SJSA1 (cell line): ENCODE measurements around the gene ZBTB25. TPM values are rescaled to one million over a fixed set of nuclear protein-coding genes. Genes with fewer than 3 reads are reported as not detected.
"Not testable (repeated sequence)": the region's sequence is repeated elsewhere in the genome, so short reads cannot be mapped to it uniquely, and the experiment has no call there.

Source experiments
- DNase-seq, 2 experiments: peaks; one replicate each; pipeline ENCODE4 v3.0.0-alpha.2; 2015 to 2020; ENCODE audit warnings: low spot score in 2 of 2, low read depth in 1 of 2
- H3K27ac ChIP-seq: fragments of 250-450 bp; sonication (Bioruptor Pico); 2 replicates; pipeline ENCODE4 v1.5.1; 2020; ENCODE audit warnings: mild to moderate bottlenecking, moderate library complexity
- H3K27me3 ChIP-seq: fragments of 250-450 bp; sonication (Bioruptor Pico); replicated peaks from 2 replicates; pipeline ENCODE4 v1.5.1; 2020; ENCODE audit warnings: mild to moderate bottlenecking, moderate library complexity
- H3K36me3 ChIP-seq: fragments of 250-450 bp; sonication (Bioruptor Pico); 2 replicates; pipeline ENCODE4 v1.5.1; 2020; ENCODE audit warnings: mild to moderate bottlenecking
- H3K4me1 ChIP-seq: fragments of 250-450 bp; sonication (Bioruptor Pico); replicated peaks from 2 replicates; pipeline ENCODE4 v1.6.1; 2021; ENCODE audit warnings: mild to moderate bottlenecking
- H3K4me3 ChIP-seq: fragments of 250-450 bp; sonication (Bioruptor Pico); 2 replicates; pipeline ENCODE4 v1.5.1; 2020; ENCODE audit warnings: mild to moderate bottlenecking
- H3K9me3 ChIP-seq: fragments of 250-450 bp; sonication (Bioruptor Pico); replicated peaks from 2 replicates; pipeline ENCODE4 v1.5.1; 2020; ENCODE audit warnings: mild to moderate bottlenecking
- total RNA-seq: library from RNA; depleted of rRNA; stranded (reverse); fragments of >200 nt; shearing (Covaris generic); gene quantifications from 2 replicates; pipeline ENCODE4 v1.2.3, GENCODE V29; 2014

ZBTB25 gene
- total RNA-seq, 1 experiment from 2014 or later = 2.2 TPM

DNA sequence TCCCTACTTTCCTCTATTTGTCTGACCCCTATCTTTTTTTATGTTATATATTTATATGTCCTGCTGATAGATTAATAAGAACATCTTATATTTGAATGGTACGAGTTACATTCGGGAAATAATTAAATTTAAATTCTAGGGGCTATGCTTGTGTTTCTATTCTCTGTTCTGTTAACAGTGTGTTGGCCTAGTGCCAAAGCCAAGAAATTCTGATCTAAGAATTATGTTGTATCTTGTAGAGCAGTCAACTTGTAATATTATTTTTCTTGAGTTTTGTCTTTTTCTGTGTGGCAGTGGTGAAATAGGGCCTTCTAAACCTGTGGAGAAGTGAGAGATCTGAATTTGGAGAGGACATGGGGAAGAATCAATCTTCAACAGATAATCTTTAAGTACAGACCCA lies 27.9 kb upstream of the ZBTB25 start:
- no peak overlapping the region for H3K27ac ChIP-seq
- no peaks in the 10 kb centered on the region for H3K9me3 ChIP-seq
- DNase-seq = no peak
- H3K4me3 ChIP-seq = no peak overlapping the region
- no peaks in the 10 kb centered on the region for H3K27me3 ChIP-seq
- H3K36me3 ChIP-seq = peaks cover 15% of the 10 kb centered on the region; the same call in 1 of the 2 replicates
- peaks cover 4% of the 10 kb centered on the region for H3K4me1 ChIP-seq

DNA sequence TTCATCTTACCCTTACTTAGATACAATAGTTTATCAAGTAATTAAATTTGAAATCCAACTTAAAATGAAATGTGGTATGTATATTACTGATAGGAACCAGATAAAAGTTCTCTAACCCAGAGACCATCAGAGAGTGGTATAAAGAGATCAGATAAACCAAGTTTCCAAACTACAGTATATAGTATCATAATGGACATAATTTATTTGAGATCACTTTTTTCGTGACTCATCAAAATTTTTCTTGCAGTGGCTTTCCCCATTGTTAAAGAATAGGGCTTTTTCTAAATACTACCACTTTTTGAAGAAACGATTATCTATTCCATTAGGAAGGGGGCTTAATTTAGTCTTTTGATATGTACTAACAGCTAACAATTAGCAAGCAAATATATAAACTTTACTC lies 21.7 kb upstream of the ZBTB25 start:
- Histone ChIP-seq H3K4me1 (no peaks in the 10 kb centered on the region), H3K27ac (no peak overlapping the region), H3K4me3 (no peak overlapping the region), H3K36me3 (peaks cover 63% of the 10 kb centered on the region), H3K27me3 (no peaks in the 10 kb centered on the region), H3K9me3 (no peaks in the 10 kb centered on the region)
- DNase-seq = no peak

DNA sequence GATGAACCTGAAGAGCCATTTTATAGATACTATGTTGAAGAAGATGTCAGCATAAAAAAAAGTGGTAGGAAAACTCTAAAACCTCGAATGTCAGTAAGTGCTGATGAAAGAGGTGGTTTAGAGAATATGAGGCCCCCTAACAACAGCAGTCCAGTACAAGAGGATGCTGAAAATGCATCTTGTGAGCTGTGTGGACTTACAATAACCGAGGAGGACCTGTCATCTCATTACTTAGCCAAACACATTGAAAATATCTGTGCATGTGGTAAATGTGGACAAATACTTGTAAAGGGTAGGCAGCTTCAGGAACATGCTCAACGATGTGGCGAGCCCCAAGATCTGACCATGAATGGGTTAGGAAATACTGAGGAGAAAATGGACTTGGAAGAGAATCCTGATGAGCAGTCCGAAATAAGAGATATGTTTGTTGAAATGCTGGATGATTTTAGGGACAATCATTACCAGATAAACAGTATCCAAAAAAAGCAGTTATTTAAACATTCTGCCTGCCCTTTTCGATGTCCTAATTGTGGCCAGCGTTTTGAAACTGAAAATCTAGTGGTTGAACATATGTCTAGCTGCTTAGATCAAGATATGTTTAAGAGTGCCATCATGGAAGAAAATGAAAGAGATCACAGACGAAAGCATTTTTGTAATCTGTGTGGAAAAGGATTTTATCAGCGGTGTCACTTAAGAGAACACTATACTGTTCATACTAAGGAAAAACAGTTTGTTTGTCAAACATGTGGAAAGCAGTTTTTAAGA lies 19.1 kb upstream of the ZBTB25 start:
- Histone ChIP-seq H3K27me3 (no peaks in the 10 kb centered on the region), H3K27ac (no peak overlapping the region), H3K4me1 (no peaks in the 10 kb centered on the region), H3K9me3 (no peaks in the 10 kb centered on the region), H3K4me3 (no peak overlapping the region), H3K36me3 (peaks cover 54% of the 10 kb centered on the region)
- no peak for DNase-seq

DNA sequence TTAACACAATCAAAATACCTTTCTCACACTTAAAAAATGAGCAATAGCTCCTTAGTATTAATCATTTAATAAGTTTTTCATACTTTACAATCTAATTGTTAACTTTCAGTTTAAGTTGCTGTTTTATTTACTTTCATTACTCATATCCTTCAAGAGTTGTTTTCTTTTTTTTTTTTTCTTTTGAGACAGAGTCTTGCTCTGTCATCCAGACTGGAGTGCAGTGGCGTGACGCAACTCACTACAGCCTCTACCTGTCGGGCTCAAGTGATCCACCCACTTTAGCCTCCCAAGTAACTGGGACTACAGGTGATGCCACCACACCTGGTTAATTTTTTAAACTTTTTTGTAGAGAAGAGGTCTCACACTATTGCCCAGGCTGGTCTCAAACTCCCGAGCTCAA lies 17.1 kb upstream of the ZBTB25 start:
- no peak for DNase-seq
- Histone ChIP-seq H3K36me3 (peaks cover 41% of the 10 kb centered on the region), H3K4me1 (no peaks in the 10 kb centered on the region), H3K27ac (no peak overlapping the region), H3K9me3 (no peaks in the 10 kb centered on the region), H3K4me3 (no peak overlapping the region), H3K27me3 (no peaks in the 10 kb centered on the region)

DNA sequence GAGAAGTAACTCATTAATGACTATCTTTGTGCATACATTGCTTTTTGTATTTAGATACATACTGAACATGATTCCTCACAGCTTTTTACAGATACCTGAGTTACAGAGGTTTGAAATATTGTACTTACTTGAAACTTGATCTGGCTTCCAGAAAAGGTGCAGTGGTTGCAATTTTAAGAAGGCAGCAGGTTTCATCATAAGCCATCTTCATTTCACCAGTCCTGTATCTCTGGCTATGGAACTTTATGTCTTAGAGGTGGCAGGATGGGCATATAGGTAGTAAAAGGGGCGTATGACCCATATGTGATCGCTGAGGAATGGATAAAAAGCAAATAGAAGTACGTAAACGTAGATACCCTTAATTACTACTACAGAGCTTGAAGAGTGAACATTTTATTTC lies 14.6 kb upstream of the ZBTB25 start:
- no peak for DNase-seq

DNA sequence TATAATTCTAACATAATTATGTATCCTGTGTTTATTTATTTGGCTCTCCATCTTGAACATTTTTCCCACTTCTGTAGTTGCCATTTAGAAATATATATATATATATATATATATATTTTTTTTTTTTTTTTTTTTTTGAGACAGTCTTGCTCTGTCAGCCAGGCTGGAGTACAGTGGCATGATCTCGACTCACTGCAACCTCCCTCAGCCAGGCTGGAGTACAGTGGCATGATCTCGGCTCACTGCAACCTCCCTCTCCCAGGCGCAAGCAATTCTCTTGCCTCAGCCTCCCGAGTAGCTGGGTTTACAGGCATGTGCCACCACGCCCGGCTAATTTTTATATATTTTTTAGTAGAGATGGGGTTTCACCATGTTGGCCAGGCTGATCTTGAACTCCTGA lies 14.0 kb upstream of the ZBTB25 start:
- H3K4me1 ChIP-seq, H3K27me3 ChIP-seq, H3K4me3 ChIP-seq, H3K9me3 ChIP-seq, H3K27ac ChIP-seq, DNase-seq: not testable (repeated sequence)
- H3K36me3 ChIP-seq = peaks cover 29% of the 10 kb centered on the region

More for the DNA sequence above, 14.6 kb upstream of the ZBTB25 start:
- H3K27me3 ChIP-seq = no peaks in the 10 kb centered on the region
- no peak overlapping the region for H3K4me3 ChIP-seq
- peaks cover 29% of the 10 kb centered on the region for H3K36me3 ChIP-seq
- no peaks in the 10 kb centered on the region for H3K4me1 ChIP-seq
- no peak overlapping the region for H3K27ac ChIP-seq
- H3K9me3 ChIP-seq = no peaks in the 10 kb centered on the region

DNA sequence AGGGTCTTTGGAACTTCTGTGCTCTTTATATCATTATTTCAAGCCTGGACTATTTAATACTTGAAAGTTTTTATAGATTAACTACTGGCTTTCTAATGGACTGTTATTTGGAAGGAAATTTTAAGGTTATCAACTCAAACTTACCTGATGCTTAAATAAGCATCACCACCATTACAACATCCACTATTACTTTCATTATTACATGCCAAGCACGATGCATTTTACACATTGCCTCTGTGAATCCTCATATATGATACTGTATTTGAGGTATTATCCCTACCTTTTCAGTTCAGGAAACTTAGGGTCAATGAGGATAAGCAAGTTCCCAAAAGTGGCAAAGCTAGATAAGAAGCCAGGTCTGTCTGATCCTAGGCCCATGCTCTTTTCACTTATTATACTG lies 13.3 kb upstream of the ZBTB25 start:
- H3K27ac ChIP-seq = no peak overlapping the region
- H3K4me3 ChIP-seq = no peak overlapping the region
- peaks cover 23% of the 10 kb centered on the region for H3K36me3 ChIP-seq
- H3K27me3 ChIP-seq = no peaks in the 10 kb centered on the region
- H3K4me1 ChIP-seq = no peaks in the 10 kb centered on the region
- H3K9me3 ChIP-seq = no peaks in the 10 kb centered on the region
- DNase-seq = no peak

DNA sequence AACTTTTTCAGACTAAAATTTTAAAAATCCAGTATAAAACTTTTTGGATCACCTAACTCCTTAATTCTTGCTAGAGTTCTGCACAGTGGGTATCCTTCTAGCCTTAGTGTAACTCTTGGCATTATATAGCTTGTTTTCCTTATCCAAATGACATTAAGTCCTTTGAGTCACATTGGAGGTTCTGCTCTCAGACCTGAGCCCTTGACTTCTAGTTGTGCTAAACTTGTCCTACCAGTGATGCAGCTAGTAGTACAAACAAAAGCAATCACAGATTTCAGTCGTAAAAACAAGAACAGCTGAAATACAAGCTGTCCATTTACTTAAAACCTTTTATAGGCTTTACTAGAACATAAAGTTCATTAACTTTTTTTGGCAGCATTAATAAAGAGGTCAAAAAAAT lies 11.4 kb upstream of the ZBTB25 start:
- peaks cover 22% of the 10 kb centered on the region for H3K36me3 ChIP-seq
- DNase-seq = no peak
- H3K27ac ChIP-seq = no peak overlapping the region
- H3K9me3 ChIP-seq = no peaks in the 10 kb centered on the region
- H3K4me1 ChIP-seq = peaks cover 15% of the 10 kb centered on the region
- H3K27me3 ChIP-seq = no peaks in the 10 kb centered on the region
- no peak overlapping the region for H3K4me3 ChIP-seq

DNA sequence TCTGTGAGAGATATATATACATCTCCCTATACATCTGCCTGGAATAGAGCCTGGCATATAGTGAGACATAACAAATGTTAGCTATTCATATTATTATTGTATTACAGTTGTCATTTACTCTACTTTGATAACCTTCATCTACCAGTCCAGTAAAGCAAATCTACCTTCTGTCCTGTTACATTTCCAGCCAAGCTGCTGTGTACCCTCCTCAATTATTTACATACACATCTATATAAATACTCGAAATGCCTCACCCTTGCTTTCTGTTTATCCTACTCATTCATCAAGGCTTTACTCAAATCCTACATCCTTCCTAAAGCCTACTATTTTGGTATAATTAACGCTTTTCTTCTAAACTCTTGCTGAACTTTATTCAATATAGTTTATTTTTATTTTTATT lies 9.6 kb upstream of the ZBTB25 start:
- peaks cover 22% of the 10 kb centered on the region for H3K36me3 ChIP-seq
- peaks cover 21% of the 10 kb centered on the region for H3K4me1 ChIP-seq
- DNase-seq = no peak
- no peaks in the 10 kb centered on the region for H3K9me3 ChIP-seq
- no peaks in the 10 kb centered on the region for H3K27me3 ChIP-seq
- no peak overlapping the region for H3K4me3 ChIP-seq
- no peak overlapping the region for H3K27ac ChIP-seq

DNA sequence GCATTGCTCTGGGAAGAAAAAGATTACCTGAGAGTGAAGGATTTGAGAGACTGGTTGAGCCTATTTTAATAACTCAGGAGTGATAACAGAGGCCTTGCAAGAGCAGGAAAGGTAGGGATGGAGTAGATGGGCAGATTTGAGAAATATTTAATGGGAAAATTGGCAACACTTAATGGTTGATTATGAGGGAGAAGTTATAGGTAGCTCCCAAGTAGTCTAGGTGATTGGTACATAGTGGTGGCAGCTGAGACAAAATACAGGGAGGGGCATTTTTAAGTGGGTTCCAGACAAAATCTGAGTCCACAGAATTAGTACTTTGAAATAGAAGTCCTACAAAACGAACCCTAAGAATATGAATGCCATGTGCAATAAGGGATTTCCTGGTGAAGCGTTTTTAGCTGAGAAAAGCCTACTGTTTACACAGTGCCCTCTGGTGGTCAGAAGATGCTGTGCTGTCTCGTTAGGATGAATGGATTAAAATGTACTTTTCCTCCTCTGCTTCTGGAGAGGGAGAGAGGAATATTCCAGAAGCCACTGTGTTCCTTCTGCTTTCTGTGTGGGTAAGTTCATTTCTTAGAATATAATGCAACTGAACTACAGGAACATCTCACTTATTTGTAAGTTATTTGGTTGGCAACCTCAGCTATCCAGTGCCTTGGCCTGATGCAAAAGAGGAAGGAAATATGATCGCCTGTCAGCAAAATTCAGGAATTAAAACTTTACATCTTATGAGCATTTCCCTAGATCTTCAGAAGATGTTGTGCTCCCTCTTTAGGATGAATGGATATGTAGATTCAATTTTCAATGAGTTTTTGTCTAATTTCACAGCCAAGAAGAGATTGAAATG lies 7.4 kb upstream of the ZBTB25 start:
- H3K27ac ChIP-seq = no peak overlapping the region
- no peaks in the 10 kb centered on the region for H3K27me3 ChIP-seq
- peaks cover 32% of the 10 kb centered on the region for H3K36me3 ChIP-seq
- peak; percentile 52 to 55 for DNase-seq
- no peaks in the 10 kb centered on the region for H3K9me3 ChIP-seq
- no peak overlapping the region for H3K4me3 ChIP-seq
- H3K4me1 ChIP-seq = peaks cover 38% of the 10 kb centered on the region

DNA sequence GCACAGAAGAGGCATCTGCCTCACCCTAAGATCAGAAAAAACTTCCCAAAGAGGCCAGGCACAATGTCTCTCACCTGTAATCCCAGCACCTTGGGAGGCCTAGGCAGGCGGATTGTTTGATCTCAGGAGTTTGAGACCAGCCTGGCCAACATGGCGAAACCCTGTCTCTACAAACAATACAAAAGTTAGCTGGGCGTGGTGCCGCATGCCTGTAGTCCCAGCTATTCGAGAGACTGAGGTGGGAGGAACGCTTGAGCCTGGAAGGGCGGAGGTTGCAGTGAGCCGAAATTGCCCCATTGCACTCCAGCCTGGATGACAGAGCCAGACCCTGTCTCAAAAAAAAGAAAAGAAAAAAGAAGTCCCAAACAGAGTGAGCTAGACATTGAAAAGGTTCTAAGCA lies 5.4 kb upstream of the ZBTB25 start:
- H3K27ac ChIP-seq = no peak overlapping the region
- no peaks in the 10 kb centered on the region for H3K27me3 ChIP-seq
- H3K9me3 ChIP-seq = no peaks in the 10 kb centered on the region
- no peak for DNase-seq
- H3K4me1 ChIP-seq = peaks cover 38% of the 10 kb centered on the region
- H3K36me3 ChIP-seq = peaks cover 43% of the 10 kb centered on the region
- H3K4me3 ChIP-seq = no peak overlapping the region

DNA sequence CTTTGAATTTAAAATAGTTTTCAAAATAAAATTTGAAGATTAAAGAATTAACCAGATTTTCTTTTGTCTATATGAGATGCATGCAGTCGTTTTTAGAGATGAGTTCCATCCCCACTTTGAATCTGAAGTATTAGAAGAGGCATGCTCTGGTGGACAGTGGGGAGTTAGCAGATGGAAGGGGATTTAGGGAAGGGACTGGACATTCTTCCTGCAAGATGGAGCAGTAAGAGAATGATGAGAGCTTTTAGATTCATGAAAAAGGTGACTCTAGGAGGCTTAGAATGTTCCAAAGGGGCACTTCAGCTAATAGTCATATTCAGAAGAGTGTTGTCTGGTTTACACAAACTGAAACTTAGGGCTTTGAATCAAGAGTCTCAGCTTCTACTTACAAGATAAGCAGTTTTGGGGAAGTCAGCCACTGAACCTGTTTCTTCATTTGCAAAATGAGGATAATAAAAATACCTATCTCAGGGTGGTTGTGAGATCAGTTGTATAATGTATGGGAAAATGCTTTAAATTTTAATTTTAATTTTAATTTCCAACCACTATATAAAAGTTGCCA lies 4.7 kb upstream of the ZBTB25 start:
- H3K4me3 ChIP-seq = no peak overlapping the region
- DNase-seq = no peak
- no peak overlapping the region for H3K27ac ChIP-seq
- H3K4me1 ChIP-seq = peaks cover 38% of the 10 kb centered on the region
- peaks cover 42% of the 10 kb centered on the region for H3K36me3 ChIP-seq
- no peaks in the 10 kb centered on the region for H3K27me3 ChIP-seq
- H3K9me3 ChIP-seq = no peaks in the 10 kb centered on the region

DNA sequence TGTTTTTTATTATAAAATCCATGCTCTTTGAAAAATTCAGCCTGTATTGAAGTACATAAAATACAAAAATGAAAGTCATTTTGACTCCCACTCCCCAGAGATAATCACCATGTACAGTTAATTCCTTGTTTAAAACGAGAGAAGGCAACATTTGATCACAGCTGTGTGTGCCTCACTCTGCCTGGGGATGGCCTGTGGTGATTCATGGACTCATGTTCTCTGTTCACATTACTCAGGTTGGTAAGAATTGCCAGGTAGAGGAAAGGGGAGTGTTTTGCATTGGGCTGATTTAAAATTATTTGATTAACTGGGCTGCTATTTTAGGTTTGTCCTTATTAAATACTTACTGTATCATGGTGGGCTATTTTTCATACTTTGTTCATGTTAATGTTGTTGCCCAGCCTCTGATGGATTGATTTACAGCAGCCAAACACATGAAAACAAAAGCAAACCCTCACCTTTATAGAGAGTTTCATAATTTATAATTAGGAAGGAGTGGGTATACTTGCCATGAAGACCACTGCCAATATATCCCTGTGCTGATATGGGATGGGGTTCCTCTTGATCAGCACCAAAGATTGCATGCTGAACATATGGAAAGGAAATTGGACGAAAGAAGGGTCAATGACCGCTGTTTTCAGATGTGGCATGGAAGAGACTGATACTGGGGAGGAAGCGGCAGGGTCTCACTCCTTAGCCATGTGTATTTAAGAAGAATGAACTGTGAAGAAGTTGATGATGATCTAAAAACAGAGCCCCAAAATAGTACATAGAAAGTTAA lies 3.9 kb upstream of the ZBTB25 start:
- no peak overlapping the region for H3K27ac ChIP-seq
- DNase-seq = no peak
- H3K4me1 ChIP-seq = peaks cover 40% of the 10 kb centered on the region

More for the DNA sequence above, 3.9 kb upstream of the ZBTB25 start:
- Histone ChIP-seq H3K36me3 (peaks cover 35% of the 10 kb centered on the region), H3K4me3 (no peak overlapping the region), H3K27me3 (no peaks in the 10 kb centered on the region), H3K9me3 (no peaks in the 10 kb centered on the region)
